Astrocyte (in vitro differentiated cells and primary cell): ENCODE measurements around the gene HACD4.

ENCODE experiments used
- CTCF ChIP-seq: IDR thresholded peaks from 2 replicates; pipeline ENCODE4 v1.5.1; 2011; ENCODE audit warnings: low read depth, mild to moderate bottlenecking, inconsistent platforms, low read length, moderate library complexity; ENCODE audit not compliant: insufficient read depth
- EZH2 ChIP-seq: IDR thresholded peaks from 2 replicates; pipeline ENCODE4 v1.6.1; 2012; ENCODE audit warnings: mild to moderate bottlenecking, low read length, inconsistent platforms; ENCODE audit not compliant: insufficient read depth

DNA sequence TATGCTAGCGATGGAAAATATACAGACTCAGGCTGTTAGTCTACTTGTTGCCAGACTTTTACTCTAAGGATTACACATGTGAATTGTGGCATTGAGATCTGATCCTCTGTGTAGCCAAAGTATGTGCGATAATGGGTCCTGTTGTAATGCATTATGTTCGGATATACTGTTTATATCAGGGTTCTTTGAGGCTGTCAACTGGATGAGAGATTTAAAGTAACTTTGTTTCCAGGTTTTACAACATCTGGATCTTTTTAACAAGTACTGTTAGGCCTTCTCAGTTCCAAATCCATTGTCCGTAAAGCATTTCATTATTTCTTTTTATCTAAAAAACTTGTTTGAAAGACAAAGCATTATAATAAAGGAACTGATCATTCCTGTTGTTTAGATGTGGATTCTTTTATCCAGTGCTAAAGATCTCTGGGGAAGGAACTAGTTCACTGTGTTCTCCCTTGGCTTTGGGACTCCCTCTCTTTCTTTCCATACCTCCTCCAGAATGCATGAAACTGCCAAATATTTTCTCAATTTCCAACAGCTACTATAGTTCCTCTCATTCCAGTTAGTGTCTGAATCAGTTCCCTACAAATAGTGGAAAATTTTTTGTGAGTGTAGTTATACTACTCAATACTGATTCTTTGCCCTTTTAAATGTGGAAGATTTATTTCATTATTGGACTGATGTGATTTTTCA, 68.8 kb downstream of the HACD4 start:
- no peak for TF ChIP-seq CTCF
- no peak for TF ChIP-seq EZH2
